Measurements from ENCODE around the gene ERFE.

GRCh38 chr2:238159071-238159539 lies 335 bp downstream of the ERFE start:
- no peak for TF ChIP-seq CTCF (IDR thresholded peaks at IDR 0.05)
- TF ChIP-seq EP300 (IDR thresholded peaks at IDR 0.05), result no peak
- no peak for TF ChIP-seq POLR2AphosphoS5 (IDR thresholded peaks at IDR 0.05)
- no peak for TF ChIP-seq POLR2A (IDR thresholded peaks at IDR 0.05)

All from gastroesophageal sphincter (tissue), 3 donors.